Breast epithelium (tissue), 3 donors: ENCODE measurements around the gene PGPEP1.

Experiments
- CTCF ChIP-seq, 3 donors: fragments of 450-650 bp; IDR thresholded peaks; one replicate each; pipeline ENCODE4 v1.5.1; 2016 to 2017; ENCODE audit warnings: antibody characterized with exemption in 3 of 3, mild to moderate bottlenecking in 3 of 3, moderate library complexity in 3 of 3
- POLR2AphosphoS5 ChIP-seq, 3 donors: sonication (generic); formaldehyde crosslinking; IDR thresholded peaks; one replicate each; pipeline ENCODE4 v1.6.1; 2017; ENCODE audit warnings: antibody characterized with exemption in 3 of 3

- no peak for TF ChIP-seq CTCF (IDR thresholded peaks at IDR 0.05)
- TF ChIP-seq POLR2AphosphoS5 (IDR thresholded peaks at IDR 0.05) = no peak
Measured at GRCh38 chr19:18311502-18312091, 28.8 kb upstream of the PGPEP1 start.
